GM18499 (cell line): ENCODE data around the gene SECISBP2.
"Not testable (repeated sequence)": the region's sequence is repeated elsewhere in the genome, so short reads cannot be mapped to it uniquely, and the experiment has no call there.

Experiments used
- ATAC-seq: cut with Tn5 transposase; IDR thresholded peaks from one replicate; pipeline ENCODE4 v1.9.1; 2021; ENCODE audit warnings: moderate number of reproducible peaks; ENCODE audit not compliant: insufficient read depth, unreplicated experiment

SECISBP2 gene

DNA sequence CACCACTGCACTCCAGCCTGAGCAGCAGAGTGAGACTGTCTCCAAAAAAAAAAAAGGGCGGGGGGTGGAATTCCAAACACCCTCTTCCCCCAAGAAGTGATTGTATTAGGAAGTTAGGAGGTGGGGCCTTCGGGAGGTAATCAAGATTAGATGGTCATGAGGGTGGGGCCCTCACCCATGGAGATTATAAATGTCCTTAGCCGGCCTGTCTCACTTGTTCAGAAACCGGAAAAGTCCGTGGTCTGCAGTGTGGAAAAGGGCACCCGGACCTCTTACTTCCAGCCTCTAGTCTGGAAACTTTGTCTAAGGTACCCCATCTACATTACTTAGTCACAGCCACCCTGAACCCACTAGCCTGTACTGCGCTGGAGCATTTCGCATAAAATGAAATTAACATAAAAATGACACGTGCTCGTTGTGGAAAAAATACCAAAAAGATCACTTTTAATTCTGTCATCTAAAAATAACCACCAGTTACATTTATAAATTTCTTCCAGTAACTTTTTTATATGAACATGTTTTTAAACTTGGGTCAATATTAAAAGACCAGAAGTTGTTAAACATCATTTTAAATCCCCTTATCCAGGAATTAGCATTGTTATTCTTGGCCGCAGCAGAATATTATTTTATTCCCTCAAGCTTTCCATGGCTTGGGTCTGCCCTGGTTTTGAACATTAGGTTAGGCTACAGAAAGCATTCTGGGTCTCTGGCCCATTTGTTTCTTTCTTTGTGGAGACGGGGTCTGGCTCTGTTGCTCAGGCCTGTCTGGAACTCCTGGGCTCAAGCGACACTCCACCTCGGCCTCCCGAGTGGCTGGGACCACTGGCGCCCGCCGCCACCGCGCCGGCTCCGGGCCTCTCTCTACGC lies 8.5 kb upstream of the SECISBP2 start:
- ATAC-seq, result no peak

DNA sequence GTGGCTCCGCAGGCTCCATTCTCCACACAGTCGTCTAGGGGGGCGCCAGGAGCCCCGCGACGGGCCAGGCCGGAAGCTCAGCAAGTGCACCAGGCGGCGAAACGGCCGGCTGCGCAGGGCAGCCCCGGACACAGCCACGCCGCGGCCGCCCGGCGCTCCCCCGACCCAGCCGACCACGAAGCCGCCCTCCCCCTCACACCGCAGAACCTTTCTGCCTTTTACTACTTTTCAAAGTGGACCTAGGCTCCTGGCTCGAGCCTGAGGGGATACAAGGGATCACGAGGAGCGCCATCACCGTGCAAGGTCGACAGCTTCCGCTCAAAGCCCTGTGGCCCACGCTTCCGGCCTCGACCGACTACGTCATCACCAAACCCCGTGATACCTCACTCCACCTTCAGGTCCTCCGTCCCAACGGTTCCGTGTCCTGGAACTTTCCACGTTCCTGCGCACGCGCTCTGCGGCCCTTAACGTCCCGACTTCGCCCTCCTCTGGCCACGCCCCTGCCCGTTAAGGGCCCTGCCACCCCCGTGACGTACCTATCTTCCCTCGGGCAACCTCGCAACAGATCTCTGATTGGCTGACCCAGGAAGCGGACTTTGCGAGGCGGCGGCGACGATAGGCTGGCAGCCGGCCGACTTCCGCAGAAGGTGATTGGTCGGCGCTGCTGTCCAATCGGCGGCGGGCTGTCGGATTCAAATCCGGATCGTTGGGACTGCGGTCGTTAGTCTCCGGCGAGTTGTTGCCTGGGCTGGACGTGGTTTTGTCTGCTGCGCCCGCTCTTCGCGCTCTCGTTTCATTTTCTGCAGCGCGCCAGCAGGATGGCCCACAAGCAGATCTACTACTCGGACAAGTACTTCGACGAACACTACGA lies 7.6 kb upstream of the SECISBP2 start, which contains the start of gene CKS2:
Gene CKS2, plus strand, starts transcription at position 721 of the 871 bp plus-strand sequence. Its CDS starts 98 bp downstream, at position 819.
- ATAC-seq, result peak; percentile 88

- no peak for ATAC-seq
Measured at GRCh38 chr9:89311346-89312221, 6.7 kb upstream of the SECISBP2 start.

DNA sequence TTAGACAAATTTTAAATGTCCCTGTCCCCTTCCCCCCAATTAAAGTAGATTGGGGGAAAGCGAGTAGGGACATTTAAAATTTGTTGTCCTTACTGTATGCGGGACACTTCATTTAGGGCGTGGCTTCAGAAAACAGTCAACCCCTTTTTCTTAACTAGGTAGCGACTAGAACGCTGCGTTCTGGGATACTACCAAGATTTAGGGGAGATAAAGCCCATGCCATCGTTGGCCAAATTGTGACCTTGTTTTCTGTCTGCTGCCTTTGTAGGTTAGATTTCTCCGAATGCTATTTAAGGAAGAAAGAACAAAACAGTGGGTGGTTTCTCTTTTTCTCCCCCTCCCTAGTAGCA lies 6.1 kb upstream of the SECISBP2 start:
- ATAC-seq, result no peak

DNA sequence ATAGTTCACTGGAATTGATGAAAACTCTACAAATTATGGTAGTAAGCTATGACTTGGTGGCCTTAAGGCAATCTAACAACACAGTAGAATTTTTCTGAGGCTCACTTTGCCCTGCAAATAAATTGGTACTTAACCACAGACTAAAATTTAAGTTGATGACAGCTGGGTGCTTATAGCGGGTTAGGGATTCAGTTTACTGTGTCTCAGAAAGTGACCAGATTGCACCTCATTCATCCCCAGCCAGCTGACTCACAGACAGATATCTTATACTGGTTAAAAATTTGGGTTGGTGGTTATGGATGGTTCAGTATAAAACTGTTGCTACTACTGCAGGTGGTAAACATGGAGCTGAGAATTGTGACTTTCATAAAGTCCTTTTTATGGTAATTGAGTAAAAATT lies 4.5 kb upstream of the SECISBP2 start:
- ATAC-seq, result no peak

DNA sequence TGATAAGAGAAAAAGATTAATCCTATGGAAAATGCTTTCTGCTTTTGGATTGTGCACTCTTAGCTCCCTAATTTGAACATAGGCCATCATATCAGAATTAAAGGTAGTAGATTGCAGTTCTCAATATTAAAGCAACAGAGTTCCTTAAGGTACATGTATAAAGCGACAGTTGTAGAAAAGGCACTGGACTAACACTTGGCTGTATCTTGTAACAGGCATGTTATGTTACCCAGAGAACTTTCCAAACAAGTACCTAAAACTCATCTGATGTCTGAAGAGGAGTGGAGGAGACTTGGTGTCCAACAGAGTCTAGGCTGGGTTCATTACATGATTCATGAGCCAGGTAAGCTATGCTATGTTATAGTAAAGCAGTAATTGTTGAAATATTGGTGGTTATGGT lies 3.3 kb upstream of the SECISBP2 start:
- no peak for ATAC-seq

DNA sequence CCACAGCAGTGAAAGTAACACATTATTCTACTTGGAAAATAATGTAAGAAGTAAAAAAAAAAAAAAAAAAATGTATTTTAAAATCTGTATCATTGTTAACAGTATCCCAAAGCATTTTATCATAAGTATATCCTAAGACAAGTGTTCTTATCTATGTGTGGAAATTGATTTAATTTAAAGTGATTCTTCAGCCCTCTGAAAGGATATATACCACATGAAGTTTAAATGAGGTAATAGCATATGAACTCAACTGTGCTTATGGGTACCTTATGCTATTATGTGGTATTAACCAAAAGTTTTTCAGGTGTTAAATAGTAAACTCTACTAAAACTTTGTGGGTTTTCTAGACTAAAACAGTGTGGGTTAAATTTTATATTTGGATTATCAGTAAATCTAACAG lies 2.8 kb upstream of the SECISBP2 start:
- no peak for ATAC-seq

DNA sequence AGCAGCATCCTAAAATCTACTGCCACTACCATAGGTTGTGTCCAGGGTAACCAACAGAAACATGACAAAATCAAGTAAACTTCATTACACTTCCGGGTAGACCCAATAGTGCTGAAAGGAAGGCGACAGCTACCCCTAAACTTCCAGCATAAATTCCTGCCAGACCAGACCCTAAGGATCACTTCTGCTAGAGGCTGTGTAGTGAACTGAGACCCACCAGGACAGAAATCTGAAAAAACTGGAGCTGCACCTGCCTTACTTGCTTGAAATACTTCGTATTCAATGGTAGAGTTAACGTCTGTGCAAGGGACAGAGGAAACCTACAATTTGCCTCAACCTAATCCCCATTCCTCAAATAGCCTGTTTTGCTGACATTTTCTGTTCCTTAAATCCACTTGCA lies 1.0 kb upstream of the SECISBP2 start:
- no peak for ATAC-seq

DNA sequence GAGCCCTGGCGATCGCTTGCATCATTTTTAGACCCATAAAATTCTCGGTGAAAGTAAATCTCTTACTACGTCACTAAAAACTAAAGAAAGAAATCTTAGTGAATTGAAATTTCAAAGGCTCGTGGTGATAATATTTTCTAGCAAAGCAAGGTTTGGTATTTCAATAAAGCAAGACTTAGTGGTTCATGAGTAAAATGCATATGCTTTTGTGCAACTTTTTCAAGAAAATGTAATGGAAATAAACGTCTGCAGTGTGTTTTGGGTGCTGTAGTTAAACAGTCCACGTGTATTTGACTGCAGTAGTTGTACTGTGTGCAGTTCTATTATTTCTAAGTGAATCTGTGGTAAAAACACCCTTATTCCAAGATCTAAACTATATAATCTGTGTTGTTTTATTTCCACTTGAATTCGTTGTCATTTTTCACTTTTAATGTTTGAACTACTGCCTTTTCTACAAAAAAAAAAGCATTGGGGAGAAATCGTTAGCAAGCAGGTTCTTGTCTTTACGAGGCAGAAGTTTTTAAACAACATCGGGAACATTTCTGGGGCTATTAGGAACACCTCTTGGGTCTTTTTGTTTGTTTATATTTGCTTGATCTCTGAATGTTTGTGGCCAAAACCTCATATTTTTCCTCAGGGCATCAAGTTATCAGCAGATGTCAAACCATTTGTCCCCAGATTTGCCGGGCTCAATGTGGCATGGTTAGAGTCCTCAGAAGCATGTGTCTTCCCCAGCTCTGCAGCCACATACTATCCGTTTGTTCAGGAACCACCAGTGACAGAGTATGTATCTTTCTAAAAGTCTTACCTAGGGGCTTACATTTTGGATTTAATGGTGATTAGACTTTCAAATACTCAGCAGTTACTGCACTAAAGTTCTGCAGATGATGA lies 960 bp downstream of the SECISBP2 start:
- ATAC-seq, result no peak

DNA sequence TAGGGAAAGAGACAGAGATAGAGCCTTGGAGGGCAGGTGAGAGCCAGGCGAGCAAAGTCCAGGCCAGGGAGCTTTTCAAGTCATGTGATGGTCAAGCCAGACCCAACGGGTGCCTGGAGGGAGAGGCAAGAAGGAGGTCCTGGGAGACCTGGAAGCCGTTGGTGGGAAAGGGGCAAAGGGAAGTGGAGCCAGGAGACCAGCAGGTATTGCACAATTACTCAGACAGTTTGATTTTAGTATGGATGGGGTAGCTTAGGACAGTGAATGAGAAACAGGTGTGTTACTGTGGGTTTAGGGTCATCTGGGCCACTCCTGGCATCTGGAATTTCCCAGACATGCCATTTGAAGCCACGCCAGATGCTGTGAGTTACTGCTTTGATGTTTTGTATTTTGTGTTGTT lies 5.1 kb downstream of the SECISBP2 start:
- no peak for ATAC-seq

DNA sequence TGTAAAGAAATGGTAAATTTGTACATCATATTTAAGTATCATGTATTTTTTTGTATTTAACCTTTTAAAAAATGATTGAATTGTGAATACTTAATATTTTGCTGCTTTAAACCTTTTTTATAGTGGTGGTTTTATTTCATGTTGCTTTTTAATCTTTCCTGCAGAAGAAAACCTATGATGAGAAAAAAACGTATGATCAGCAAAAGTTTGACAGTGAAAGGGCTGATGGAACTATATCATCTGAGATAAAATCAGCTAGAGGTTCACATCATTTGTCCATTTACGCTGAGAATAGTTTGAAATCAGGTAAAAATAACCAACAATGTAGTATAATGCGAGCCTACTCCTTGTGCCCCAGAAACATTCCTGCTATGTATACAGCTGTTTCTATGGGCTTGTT lies 7.4 kb downstream of the SECISBP2 start:
- ATAC-seq, result no peak

DNA sequence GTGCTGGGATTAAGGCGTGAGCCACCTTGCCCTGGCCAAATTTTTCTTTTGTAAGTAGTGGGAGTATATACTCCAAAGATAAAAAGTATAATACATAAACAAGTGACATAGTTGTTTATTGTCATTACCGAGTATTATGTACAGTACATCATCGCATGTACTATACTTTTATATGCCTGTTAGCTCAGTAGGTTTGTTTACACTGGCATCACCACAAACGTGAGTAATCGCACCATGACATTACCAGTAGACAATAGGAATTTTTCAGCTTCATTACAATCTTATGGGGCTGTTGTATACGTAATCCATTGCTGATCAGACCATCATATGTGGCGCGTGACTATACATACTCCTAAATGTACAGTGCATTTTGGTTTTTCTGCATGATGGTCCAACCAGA lies 9.8 kb downstream of the SECISBP2 start:
- no peak for ATAC-seq

GRCh38 chr9:89329917-89330316 lies 11.6 kb downstream of the SECISBP2 start:
- no peak for ATAC-seq

DNA sequence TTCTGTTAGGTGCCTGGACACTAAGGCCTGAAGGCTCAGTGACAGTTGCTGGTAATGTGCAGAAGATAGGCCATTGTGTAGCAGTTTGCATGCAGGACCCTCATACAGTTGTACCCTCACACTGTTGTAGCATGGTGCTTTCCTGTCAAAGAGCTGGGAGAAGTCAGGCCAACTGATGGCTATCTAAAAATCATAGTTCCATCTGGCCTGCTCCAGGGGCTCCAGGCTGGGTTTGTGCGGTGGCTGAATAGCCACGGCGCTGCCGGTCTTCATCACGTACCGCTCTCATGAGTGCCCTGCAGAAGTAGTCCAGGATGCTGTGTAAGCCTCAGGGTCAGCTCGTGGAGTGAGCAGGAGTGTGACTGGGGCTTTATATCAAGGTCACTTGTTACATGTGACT lies 12.2 kb downstream of the SECISBP2 start:
- no peak for ATAC-seq

DNA sequence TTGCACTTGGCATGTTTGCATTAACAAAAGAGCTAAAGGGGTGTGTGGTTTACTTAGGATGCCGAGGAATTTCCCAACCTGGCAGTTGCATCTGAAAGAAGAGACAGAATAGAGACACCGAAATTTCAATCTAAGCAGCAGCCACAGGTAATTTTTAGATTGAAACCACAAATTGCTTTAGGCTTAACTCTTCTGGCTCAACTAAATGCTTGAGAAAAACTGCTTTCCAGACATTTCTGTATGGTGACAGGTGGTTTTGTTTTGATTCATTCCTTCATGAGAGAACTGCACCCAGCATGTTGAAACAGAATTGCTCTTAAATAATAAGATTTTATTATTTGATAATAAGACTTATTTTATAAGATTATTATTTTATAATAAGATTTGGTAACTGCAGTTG lies 21.5 kb downstream of the SECISBP2 start:
- ATAC-seq, result no peak

- ATAC-seq, result no peak
Measured at GRCh38 chr9:89340332-89340731, 22.0 kb downstream of the SECISBP2 start.

DNA sequence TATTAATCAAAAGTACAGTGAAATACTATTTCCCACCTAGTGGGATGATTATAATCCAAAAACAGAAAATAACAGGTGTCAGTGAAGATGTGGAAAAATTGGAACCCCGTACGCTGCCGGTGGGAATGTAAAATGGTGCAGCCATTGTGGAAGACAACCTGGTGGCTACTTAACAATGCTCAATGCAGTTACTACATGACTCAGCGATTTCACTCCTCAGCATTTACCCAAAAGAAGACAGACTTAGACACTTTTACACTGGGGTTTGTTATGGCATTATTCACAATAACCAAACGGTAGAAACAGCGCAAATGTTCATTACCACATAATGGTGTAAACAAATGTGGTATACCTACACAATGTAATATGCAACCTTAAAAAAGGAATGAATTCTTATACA lies 23.9 kb downstream of the SECISBP2 start:
- no peak for ATAC-seq

DNA sequence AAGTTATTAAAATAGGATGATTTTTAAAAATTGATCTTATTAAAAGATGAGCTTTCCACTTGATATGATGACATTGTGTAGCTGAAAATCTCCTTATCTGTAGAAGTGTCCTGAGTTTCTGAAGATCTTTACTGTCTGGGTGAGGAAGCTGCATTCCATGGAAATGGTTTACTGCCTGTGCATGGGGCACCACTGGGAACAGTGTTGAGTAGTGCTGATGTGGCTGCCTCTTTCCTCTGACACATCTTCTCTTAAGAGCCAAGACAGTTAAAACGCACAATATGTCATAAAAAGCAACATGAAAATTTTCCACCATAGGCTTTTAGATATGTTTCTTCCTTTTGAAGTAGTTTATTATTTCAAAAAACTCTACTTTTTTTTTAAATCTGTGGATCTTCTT lies 24.6 kb downstream of the SECISBP2 start:
- no peak for ATAC-seq

DNA sequence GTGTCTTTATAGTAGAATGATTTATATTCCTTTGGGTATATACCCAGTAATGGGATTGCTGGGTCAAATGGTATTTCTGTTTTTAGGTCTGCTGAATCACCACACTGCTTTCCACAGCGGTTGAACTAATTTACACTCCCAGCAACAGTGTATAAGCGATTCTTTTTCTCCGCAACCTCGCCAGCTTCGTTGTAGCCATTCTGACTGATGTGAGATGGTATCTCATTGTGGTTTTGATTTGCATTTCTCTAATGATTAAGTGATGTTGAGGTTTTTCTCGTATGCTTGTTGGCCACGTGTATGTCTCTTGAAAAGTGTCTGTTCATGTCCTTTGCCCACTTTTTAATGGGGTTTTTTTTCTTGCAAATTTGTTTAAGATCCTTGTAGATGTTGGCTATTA lies 25.5 kb downstream of the SECISBP2 start:
- not testable (repeated sequence) for ATAC-seq

GRCh38 chr9:89345476-89345875 lies 27.2 kb downstream of the SECISBP2 start:
- ATAC-seq, result no peak
